ENCODE measurements around the gene LRRC73. TPM values are rescaled to one million over a fixed set of nuclear protein-coding genes. Genes with fewer than 3 reads are reported as not detected.
"Not testable (repeated sequence)": the region's sequence is repeated elsewhere in the genome, so short reads cannot be mapped to it uniquely, and the experiment has no call there.

The LRRC73 gene
- total RNA-seq, 1 experiment from 2014 or later = 0.37 TPM

- intact Hi-C loops (cut with micrococcal nuclease) = no loop called here
- ChIA-PET CTCF (interaction anchor here (1.6 kb wide), 1 partner anchor 25 kb away, joined by 4 read pairs; no protein-coding TSS in a partner anchor), POLR2A (interaction anchor here (0.5 kb wide), 1 partner anchor 75 kb away, joined by 3 read pairs; no protein-coding TSS in a partner anchor)
Observed at GRCh38 chr6:43467752-43468151, 42.4 kb downstream of the LRRC73 start.

GRCh38 chr6:43467265-43467664 is 42.9 kb downstream of the LRRC73 start:
- DNase-seq (ENCODE audit: unreplicated experiment); H3K4me3 Mint-ChIP-seq (ENCODE audit: unreplicated experiment); H3K9me3 Mint-ChIP-seq (ENCODE audit: unreplicated experiment); H3K27me3 Mint-ChIP-seq (ENCODE audit: insufficient read depth, unreplicated experiment); BruUV-seq (replicated peaks); H3K36me3 Mint-ChIP-seq (ENCODE audit: insufficient read depth, unreplicated experiment); H3K27ac Mint-ChIP-seq (ENCODE audit: low read depth, unreplicated experiment); POLR2A ChIA-PET; H3K4me1 Mint-ChIP-seq (ENCODE audit: insufficient read depth, unreplicated experiment); intact Hi-C loops (cut with micrococcal nuclease): not testable (repeated sequence)
- CTCF ChIA-PET = interaction anchor here (1.6 kb wide), 1 partner anchor 26 kb away, joined by 4 read pairs; no protein-coding TSS in a partner anchor

More at GRCh38 chr6:43467752-43468151, 42.4 kb downstream of the LRRC73 start:
- TF ChIP-seq, protein P1, sequence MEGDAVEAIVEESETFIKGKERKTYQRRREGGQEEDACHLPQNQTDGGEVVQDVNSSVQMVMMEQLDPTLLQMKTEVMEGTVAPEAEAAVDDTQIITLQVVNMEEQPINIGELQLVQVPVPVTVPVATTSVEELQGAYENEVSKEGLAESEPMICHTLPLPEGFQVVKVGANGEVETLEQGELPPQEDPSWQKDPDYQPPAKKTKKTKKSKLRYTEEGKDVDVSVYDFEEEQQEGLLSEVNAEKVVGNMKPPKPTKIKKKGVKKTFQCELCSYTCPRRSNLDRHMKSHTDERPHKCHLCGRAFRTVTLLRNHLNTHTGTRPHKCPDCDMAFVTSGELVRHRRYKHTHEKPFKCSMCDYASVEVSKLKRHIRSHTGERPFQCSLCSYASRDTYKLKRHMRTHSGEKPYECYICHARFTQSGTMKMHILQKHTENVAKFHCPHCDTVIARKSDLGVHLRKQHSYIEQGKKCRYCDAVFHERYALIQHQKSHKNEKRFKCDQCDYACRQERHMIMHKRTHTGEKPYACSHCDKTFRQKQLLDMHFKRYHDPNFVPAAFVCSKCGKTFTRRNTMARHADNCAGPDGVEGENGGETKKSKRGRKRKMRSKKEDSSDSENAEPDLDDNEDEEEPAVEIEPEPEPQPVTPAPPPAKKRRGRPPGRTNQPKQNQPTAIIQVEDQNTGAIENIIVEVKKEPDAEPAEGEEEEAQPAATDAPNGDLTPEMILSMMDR (IDR thresholded peaks at IDR 0.05; ENCODE audit: unreplicated experiment) = no peak
- BruUV-seq (replicated peaks) = no TSS peak
- no peaks in the 10 kb centered on the region for H3K36me3 Mint-ChIP-seq (ENCODE audit: insufficient read depth, unreplicated experiment)
- no peaks in the 10 kb centered on the region for H3K9me3 Mint-ChIP-seq (ENCODE audit: unreplicated experiment)
- H3K4me3 Mint-ChIP-seq (ENCODE audit: unreplicated experiment) = no peak overlapping the region
- H3K27ac Mint-ChIP-seq (ENCODE audit: low read depth, unreplicated experiment) = no peak overlapping the region
- peaks cover 5% of the 10 kb centered on the region for H3K4me1 Mint-ChIP-seq (ENCODE audit: insufficient read depth, unreplicated experiment)
- H3K27me3 Mint-ChIP-seq (ENCODE audit: insufficient read depth, unreplicated experiment) = no peaks in the 10 kb centered on the region
- DNase-seq (ENCODE audit: unreplicated experiment) = no peak

- no peaks in the 10 kb centered on the region for H3K9me3 Mint-ChIP-seq (ENCODE audit: unreplicated experiment)
- TF ChIP-seq, protein P1 (IDR thresholded peaks at IDR 0.05; ENCODE audit: unreplicated experiment) = no peak
- BruUV-seq (replicated peaks) = no TSS peak
- H3K4me3 Mint-ChIP-seq (ENCODE audit: unreplicated experiment) = no peak overlapping the region
- H3K27me3 Mint-ChIP-seq (ENCODE audit: insufficient read depth, unreplicated experiment) = no peaks in the 10 kb centered on the region
- DNase-seq (ENCODE audit: unreplicated experiment) = peak; percentile 9
- POLR2A ChIA-PET = interaction anchor here (0.7 to 1.1 kb wide), 4 partner anchors 11 to 124 kb away, joined by 3 to 5 read pairs (median 3); partner anchors contain the start of gene DLK2
- H3K36me3 Mint-ChIP-seq (ENCODE audit: insufficient read depth, unreplicated experiment) = no peaks in the 10 kb centered on the region
- H3K27ac Mint-ChIP-seq (ENCODE audit: low read depth, unreplicated experiment) = no peak overlapping the region
- CTCF ChIA-PET = interaction anchor here (0.7 to 2.1 kb wide), 3 partner anchors 26 to 35 kb away, joined by 3 to 5 read pairs (median 4); no protein-coding TSS in a partner anchor
- intact Hi-C loops (cut with micrococcal nuclease) = no loop called here
- H3K4me1 Mint-ChIP-seq (ENCODE audit: insufficient read depth, unreplicated experiment) = peaks cover 5% of the 10 kb centered on the region
Observed at GRCh38 chr6:43465948-43466347, 44.2 kb downstream of the LRRC73 start.

GRCh38 chr6:43464337-43464736 is 45.8 kb downstream of the LRRC73 start:
- H3K36me3 Mint-ChIP-seq (ENCODE audit: insufficient read depth, unreplicated experiment) = no peaks in the 10 kb centered on the region
- CTCF ChIA-PET = interaction anchor here (0.5 to 2.1 kb wide), 6 partner anchors 9 to 518 kb away, joined by 3 to 6 read pairs (median 4); partner anchors contain the start of gene DLK2
- intact Hi-C loops (cut with micrococcal nuclease) = no loop called here
- H3K4me1 Mint-ChIP-seq (ENCODE audit: insufficient read depth, unreplicated experiment) = peaks cover 2% of the 10 kb centered on the region
- H3K9me3 Mint-ChIP-seq (ENCODE audit: unreplicated experiment) = no peaks in the 10 kb centered on the region
- POLR2A ChIA-PET = interaction anchor here (1.2 to 1.3 kb wide), 2 partner anchors 13 to 32 kb away, joined by 3 read pairs; partner anchors contain the start of gene TJAP1
- H3K27ac Mint-ChIP-seq (ENCODE audit: low read depth, unreplicated experiment) = no peak overlapping the region
- no peak overlapping the region for H3K4me3 Mint-ChIP-seq (ENCODE audit: unreplicated experiment)
- BruUV-seq (replicated peaks) = no TSS peak
- TF ChIP-seq, protein P1 (IDR thresholded peaks at IDR 0.05; ENCODE audit: unreplicated experiment) = no peak
- H3K27me3 Mint-ChIP-seq (ENCODE audit: insufficient read depth, unreplicated experiment) = no peaks in the 10 kb centered on the region
- DNase-seq (ENCODE audit: unreplicated experiment) = no peak

All from MCF 10A (cell line).